Cerebellar cortex (tissue), 1 donor: ENCODE data around the gene TTC36.
"Not testable (repeated sequence)": the region's sequence is repeated elsewhere in the genome, so short reads cannot be mapped to it uniquely, and the experiment has no call there.

Experiments
- DNase-seq: peaks from one replicate; pipeline ENCODE4 v3.0.0-alpha.2; 2015; ENCODE audit warnings: low spot score

Gene TTC36

GRCh38 chr11:118532091-118532490 is 4.8 kb downstream of the TTC36 start:
- DNase-seq: no peak

DNA sequence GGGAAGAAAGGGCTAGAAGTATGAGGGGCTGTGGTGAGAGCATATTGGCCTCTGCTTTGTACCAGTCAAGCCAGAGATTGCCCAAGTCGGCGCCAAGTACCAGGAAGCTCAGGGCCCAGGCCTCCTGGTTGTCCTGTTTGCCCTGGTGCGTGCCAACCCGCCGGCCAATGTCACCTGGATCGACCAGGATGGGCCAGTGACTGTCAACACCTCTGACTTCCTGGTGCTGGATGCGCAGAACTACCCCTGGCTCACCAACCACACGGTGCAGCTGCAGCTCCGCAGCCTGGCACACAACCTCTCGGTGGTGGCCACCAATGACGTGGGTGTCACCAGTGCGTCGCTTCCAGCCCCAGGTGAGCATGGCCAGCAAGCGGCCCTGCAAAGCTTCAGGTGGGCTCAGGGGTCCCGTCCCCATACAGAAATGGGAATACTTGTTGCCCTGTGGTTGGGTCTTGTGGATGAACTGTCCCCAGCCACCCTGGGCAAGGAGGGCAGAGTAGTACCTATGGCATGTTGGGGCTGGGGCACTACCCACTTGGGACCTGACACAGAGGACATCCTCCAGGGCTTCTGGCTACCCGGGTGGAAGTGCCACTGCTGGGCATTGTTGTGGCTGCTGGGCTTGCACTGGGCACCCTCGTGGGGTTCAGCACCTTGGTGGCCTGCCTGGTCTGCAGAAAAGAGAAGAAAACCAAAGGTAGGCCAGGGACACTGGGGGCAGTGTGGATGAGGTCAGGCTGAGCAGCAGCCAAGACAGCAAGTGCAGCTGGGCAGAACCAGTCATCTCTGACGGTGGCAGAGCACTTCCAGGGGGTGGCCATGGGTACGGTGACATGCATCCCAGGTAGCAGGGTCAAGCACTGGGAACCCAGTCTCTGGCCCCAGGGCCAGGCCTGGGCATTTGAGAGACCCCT is 5.8 kb downstream of the TTC36 start:
- DNase-seq: no peak

DNA sequence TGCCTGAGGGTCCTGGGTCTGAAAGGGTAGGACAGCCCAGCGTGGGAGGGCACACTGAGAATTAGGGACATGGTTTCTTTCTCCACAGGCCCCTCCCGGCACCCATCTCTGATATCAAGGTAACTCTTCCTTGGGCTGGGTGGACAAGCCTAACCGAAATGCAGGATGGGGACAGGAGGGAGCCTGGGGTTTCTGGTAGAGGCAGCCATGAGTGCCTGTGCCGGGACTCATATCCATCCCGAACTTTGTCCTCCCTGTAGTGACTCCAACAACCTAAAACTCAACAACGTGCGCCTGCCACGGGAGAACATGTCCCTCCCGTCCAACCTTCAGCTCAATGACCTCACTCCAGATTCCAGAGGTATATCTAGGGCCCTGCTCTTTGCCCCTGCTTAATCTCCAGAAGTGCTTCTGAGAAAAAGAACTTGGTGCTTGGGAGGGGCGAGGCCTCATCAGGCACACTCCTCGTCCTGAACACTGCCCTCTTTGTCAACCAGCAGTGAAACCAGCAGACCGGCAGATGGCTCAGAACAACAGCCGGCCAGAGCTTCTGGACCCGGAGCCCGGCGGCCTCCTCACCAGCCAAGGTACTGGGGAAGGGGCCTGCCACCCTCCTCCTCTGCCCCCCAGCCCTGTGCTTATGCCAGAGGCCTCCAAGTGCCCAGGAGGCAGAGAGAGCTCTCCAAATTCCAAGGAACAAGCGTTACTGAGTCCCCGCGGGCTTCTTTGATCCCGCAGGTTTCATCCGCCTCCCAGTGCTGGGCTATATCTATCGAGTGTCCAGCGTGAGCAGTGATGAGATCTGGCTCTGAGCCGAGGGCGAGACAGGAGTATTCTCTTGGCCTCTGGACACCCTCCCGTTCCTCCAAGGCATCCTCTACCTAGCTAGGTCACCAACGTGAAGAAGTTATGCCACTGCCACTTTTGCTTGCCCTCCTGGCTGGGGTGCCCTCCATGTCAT is 6.8 kb downstream of the TTC36 start:
- peak; percentile 39 for DNase-seq

DNA sequence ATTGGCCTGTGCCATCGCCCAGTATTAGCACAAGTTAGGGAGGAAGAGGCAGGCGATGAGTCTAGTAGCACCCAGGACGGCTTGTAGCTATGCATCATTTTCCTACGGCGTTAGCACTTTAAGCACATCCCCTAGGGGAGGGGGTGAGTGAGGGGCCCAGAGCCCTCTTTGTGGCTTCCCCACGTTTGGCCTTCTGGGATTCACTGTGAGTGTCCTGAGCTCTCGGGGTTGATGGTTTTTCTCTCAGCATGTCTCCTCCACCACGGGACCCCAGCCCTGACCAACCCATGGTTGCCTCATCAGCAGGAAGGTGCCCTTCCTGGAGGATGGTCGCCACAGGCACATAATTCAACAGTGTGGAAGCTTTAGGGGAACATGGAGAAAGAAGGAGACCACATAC is 8.0 kb downstream of the TTC36 start:
- no peak for DNase-seq

- DNase-seq: no peak
These were observed 9.5 kb downstream of the TTC36 start for GRCh38 chr11:118536726-118537125.

- no peak for DNase-seq
These were observed 10.2 kb downstream of the TTC36 start for GRCh38 chr11:118537409-118537980.

- DNase-seq: no peak
These were observed 16.9 kb downstream of the TTC36 start for GRCh38 chr11:118544010-118544646.

- no peak for DNase-seq
These were observed 17.4 kb downstream of the TTC36 start for GRCh38 chr11:118544647-118545010.

GRCh38 chr11:118545533-118545932 is 18.3 kb downstream of the TTC36 start:
- DNase-seq: no peak

DNA sequence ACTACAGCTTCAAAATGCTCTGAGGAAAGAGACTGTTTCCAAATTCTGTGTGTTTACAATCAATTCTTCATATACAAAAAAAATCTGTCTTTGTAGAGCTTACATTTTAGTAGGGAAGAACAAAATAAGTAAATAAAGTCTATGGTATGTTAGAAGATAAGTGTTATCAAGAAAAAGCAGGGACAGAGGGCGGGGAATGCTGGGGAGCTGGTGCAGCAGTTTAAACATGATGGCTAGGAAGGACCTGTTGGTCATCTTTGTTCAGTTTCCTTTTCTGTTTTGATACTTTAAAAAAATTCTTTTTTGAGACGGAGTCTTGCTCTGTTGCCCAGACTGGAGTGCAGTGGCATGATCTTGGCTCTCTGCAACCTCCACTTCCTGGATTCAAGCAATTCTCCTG is 19.9 kb downstream of the TTC36 start:
- DNase-seq: no peak

DNA sequence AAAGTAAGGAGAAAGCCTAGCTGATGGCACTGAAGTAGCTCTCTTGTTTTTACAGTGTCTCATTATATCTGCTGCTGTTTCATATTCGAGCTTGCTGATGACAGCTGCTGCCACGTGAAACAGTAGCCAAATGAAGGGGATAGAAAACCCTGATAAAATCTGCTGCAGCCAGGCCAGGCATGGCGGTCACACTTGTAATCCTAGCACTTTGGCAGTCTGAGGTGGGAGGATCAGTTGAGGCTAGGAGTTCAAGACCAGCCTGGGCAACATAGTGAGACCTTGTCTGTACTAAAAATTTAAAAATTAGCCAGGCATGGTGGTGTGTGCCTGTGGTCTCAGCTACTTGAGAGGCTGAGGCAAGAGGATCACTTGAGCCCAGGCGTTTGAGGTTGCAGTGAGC is 25.1 kb downstream of the TTC36 start:
- no peak for DNase-seq

DNA sequence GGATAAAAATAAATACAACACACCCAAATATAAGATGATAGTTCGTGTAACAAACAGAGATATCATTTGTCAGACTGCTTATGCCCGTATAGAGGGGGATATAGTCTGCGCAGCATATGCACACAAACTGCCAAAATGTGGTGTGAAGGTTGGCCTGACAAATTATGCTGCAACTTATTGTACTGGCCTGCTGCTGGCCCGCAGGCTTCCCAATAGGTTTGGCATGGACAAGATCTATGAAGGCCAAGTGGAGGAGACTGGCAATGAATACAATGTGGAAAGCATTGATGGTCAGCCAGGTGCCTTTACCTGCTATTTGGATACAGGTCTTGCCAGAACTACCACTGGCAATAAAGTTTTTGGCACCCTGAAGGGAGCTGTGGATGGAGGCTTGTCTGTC is 33.5 kb downstream of the TTC36 start:
- DNase-seq: no peak

DNA sequence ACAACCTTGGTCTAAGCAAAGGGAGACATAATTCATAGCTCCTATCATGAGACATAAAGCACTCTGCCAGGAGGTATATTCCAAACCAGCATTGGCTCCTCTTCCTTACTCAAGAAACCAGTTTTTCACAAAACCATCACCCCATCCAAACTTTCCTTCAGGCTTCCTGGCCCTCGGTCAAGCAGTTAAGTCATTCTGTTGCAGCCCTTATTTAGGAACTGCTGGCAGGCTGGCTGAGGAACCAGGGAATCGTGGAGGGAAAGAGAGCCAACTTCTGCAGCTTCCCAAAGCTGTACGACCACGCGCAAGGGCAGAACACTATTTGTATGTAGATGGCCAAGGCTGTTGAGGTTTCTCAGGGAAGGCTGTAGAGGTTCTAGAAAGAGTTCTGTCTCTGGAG is 37.8 kb downstream of the TTC36 start:
- DNase-seq: no peak

- no peak for DNase-seq
These were observed 42.4 kb downstream of the TTC36 start for GRCh38 chr11:118569670-118570069.

- no peak for DNase-seq
These were observed 43.5 kb downstream of the TTC36 start for GRCh38 chr11:118570787-118571186.

- DNase-seq: not testable (repeated sequence)
These were observed 44.4 kb downstream of the TTC36 start for GRCh38 chr11:118571701-118572060.

DNA sequence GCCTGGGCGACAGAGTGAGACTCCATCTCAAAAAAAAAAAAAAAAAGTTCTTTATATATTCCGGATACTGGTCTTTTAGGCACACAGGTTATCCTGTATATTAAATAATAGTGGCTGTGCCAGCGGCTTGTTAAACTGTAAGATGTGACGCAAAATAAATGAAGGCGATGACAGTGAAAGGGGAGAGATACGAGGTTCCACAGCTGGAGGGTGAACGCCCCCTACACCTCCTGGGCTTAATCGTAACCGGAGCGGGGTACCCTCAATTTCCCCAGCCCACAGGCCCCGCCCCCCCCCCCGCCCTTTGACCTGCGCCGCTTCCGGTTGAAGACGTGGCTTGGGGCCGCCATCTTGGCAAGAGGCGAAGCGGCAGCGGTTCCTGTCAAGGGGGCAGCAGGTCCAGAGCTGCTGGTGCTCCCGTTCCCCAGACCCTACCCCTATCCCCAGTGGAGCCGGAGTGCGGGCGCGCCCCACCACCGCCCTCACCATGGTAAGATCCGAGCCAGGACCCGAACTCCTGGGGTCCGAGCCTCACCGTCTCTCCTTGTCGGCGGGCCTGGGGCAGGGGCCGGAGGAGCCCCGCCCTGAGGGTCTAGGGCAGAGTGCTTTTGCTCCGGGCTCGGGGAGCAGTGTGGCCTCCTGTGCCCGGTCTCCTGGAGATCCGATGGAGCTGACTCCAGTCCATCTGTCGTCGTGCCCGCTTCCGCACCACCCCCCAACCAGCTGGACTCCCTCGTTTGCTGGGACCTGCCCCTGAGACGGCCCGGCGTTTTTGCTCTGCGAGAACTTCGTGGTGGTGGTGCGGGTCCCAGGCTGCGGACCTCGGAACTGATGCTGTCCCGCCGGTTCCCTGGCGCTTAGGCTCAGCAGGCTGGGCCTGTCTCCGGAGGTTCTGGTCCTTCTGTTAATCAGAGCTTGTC is 45.0 kb downstream of the TTC36 start, which contains the start of gene ARCN1:
TSS of gene ARCN1 (plus strand) at position 349 of the 920 bp plus-strand sequence. CDS start at position 488, 139 bp downstream.
- DNase-seq: peak; percentile 75

GRCh38 chr11:118572981-118573550 is 45.8 kb downstream of the TTC36 start:
- peak; percentile 34 for DNase-seq

GRCh38 chr11:118574636-118575035 is 47.4 kb downstream of the TTC36 start:
- no peak for DNase-seq

DNA sequence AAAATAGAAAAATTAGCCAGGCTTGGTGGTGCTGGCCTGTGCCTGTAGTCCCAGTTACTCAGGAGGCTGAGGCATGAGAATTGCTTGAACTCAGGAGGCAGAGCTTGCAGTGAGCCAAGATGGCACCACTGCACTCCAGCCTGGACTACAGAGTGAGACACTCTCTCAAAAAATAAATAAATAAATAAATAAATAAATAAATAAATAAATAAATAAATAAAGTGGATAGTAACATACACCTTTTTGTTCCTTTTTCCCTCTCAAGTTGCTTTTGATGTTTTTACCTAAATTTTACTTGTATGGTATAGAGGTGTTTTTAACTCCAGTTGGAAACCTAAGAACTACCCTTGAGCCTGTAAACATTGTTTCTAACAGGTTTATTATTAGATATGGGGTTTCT is 50.7 kb downstream of the TTC36 start:
- DNase-seq: not testable (repeated sequence)
